Gastrocnemius medialis (tissue), 4 donors: ENCODE measurements around the gene ITPKC. TPM values are rescaled to one million over a fixed set of nuclear protein-coding genes. Genes with fewer than 3 reads are reported as not detected.
"Not testable (repeated sequence)": the region's sequence is repeated elsewhere in the genome, so short reads cannot be mapped to it uniquely, and the experiment has no call there.

ENCODE experiments used
- ATAC-seq, 2 donors: fragments of 150-250 bp; one replicate each; pipeline ENCODE4 v1.9.1; 2016
- DNase-seq, 2 donors: peaks; one replicate each; pipeline ENCODE4 v3.0.0-alpha.2; 2019
- H3K27ac ChIP-seq, 4 donors: fragments of 200-600 bp; sonication (generic); 1 replicate in 1 of 4; 2 replicates in 3 of 4; pipeline ENCODE4 v1.5.1; 2016 to 2018; ENCODE audit warnings: mild to moderate bottlenecking in 2 of 4, moderate library complexity in 1 of 4
- H3K27me3 ChIP-seq, 3 donors: fragments of 200-600 bp; sonication (generic) in 2 of 3; 1 replicate in 1 of 3; 2 replicates in 2 of 3; pipeline versions ENCODE4 v1.5.1 to v1.6.0; 2016 to 2019; ENCODE audit warnings: mild to moderate bottlenecking in 1 of 3, moderate library complexity in 1 of 3
- H3K36me3 ChIP-seq, 2 donors: fragments of 200-600 bp; sonication (generic) in 1 of 2; one replicate each; pipeline ENCODE4 v1.5.1; 2017 to 2018
- H3K4me1 ChIP-seq, 2 donors: fragments of 200-600 bp; sonication (generic) in 1 of 2; one replicate each; pipeline ENCODE4 v1.5.1; 2016 to 2017; ENCODE audit warnings: mild to moderate bottlenecking in 2 of 2
- H3K4me3 ChIP-seq, 4 donors: fragments of 200-600 bp; sonication (generic) in 3 of 4; 1 replicate in 1 of 4; 2 replicates in 3 of 4; pipeline ENCODE4 v1.5.1; 2016 to 2019; ENCODE audit warnings: mild to moderate bottlenecking in 2 of 4
- H3K9me3 ChIP-seq, 3 donors: fragments of 200-600 bp; sonication (generic) in 2 of 3; 1 replicate in 1 of 3; 2 replicates in 2 of 3; pipeline ENCODE4 v1.5.1; 2016 to 2019
- POLR2A ChIP-seq, 2 donors: fragments of 450-650 bp; IDR thresholded peaks; one replicate each; pipeline ENCODE4 v1.6.1; 2017; ENCODE audit warnings: antibody characterized with exemption in 2 of 2, mild to moderate bottlenecking in 2 of 2, moderate library complexity in 2 of 2
- in situ Hi-C, 4 donors: fragments of 200-750 bp; cut with MboI; loops; one replicate each; pipeline versions ENCODE4 v1.15.0 to v1.8.0; 2017; ENCODE audit warnings: low sequenced_read_pairs in 4 of 4
- intact Hi-C: fragments of 100-400 bp; cut with DNase I; formaldehyde crosslinking; loops from one replicate; pipeline ENCODE4 v1.15.1; 2023; ENCODE audit warnings: low total_unique reads
- total RNA-seq, 4 donors: library from RNA; depleted of rRNA; stranded (reverse); fragments of >200 nt; gene quantifications; one replicate each; pipeline versions ENCODE4 v1.1.0 to v1.2.3, GENCODE V29; 2016
- TF ChIP-seq, protein P1 (sequence below), 5 experiments: fragments of 450-650 bp in 3 of 5; fragments of 200-600 bp in 2 of 5; sonication (generic) in 2 of 5; IDR thresholded peaks in 4 of 5; conservative IDR thresholded peaks in 1 of 5; 1 replicate in 4 of 5; 2 replicates in 1 of 5; pipeline ENCODE4 v1.5.1; 2016 to 2019; ENCODE audit warnings: antibody characterized with exemption in 5 of 5, mild to moderate bottlenecking in 3 of 5, moderate library complexity in 3 of 5

The ITPKC gene
- total RNA-seq, 4 donors from 2014 or later = 14.9 to 34.5 (median 21.8) TPM

- TF ChIP-seq, protein P1, sequence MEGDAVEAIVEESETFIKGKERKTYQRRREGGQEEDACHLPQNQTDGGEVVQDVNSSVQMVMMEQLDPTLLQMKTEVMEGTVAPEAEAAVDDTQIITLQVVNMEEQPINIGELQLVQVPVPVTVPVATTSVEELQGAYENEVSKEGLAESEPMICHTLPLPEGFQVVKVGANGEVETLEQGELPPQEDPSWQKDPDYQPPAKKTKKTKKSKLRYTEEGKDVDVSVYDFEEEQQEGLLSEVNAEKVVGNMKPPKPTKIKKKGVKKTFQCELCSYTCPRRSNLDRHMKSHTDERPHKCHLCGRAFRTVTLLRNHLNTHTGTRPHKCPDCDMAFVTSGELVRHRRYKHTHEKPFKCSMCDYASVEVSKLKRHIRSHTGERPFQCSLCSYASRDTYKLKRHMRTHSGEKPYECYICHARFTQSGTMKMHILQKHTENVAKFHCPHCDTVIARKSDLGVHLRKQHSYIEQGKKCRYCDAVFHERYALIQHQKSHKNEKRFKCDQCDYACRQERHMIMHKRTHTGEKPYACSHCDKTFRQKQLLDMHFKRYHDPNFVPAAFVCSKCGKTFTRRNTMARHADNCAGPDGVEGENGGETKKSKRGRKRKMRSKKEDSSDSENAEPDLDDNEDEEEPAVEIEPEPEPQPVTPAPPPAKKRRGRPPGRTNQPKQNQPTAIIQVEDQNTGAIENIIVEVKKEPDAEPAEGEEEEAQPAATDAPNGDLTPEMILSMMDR (IDR thresholded peaks at IDR 0.05 in 4 of 5, conservative IDR thresholded peaks at IDR 0.05 in 1 of 5) = no peak
- TF ChIP-seq POLR2A (IDR thresholded peaks at IDR 0.05) = no peak
These were observed 64.2 kb downstream of the ITPKC start for GRCh38 chr19:40781140-40781539.

GRCh38 chr19:40783711-40784110 lies 66.8 kb downstream of the ITPKC start:
- ATAC-seq = no peak
- Histone ChIP-seq H3K4me3 (no peak overlapping the region), H3K9me3 (no peaks in the 10 kb centered on the region), H3K4me1 (peaks cover 4% of the 10 kb centered on the region in 2 donors), H3K27me3 (no peaks in the 10 kb centered on the region), H3K27ac (no peak overlapping the region), H3K36me3 (peaks cover 0 to 5% of the 10 kb centered on the region in 2 donors)
- in situ Hi-C loops (no loop called here), intact Hi-C loops (no loop called here)
- TF ChIP-seq POLR2A (IDR thresholded peaks at IDR 0.05) = no peak
- TF ChIP-seq, protein P1 (IDR thresholded peaks at IDR 0.05 in 4 of 5, conservative IDR thresholded peaks at IDR 0.05 in 1 of 5) = no peak
- no peak for DNase-seq

More at GRCh38 chr19:40781140-40781539, 64.2 kb downstream of the ITPKC start:
- Histone ChIP-seq H3K36me3 (no peaks in the 10 kb centered on the region), H3K4me1 (peaks cover 7 to 14% of the 10 kb centered on the region in 2 donors), H3K4me3 (no peak overlapping the region), H3K27ac (no peak overlapping the region), H3K27me3 (no peaks in the 10 kb centered on the region), H3K9me3 (no peaks in the 10 kb centered on the region)
- ATAC-seq (no peak), DNase-seq (no peak)
- intact Hi-C loops (no loop called here), in situ Hi-C loops (no loop called here)

DNA sequence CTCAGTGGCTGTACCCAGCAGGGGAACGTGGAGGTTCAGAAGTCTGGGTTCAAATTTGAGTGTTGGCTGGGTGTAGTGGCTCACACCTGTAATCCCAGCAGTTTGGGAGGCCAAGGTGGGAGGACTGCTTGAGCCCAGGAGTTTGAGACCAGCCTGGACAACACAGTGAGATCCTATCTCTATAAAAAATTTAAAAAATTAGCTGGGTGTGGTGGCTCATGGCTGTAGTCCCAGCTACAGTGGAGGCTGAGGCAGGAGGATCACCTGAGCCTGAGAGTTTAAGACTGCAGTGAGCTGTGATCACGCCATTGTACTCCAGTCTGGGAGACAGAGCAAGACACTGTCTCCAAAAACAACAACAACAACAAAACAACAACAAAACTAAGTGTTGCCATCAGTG lies 67.2 kb downstream of the ITPKC start:
- H3K27me3 ChIP-seq, intact Hi-C loops, H3K4me3 ChIP-seq, H3K9me3 ChIP-seq, H3K27ac ChIP-seq, in situ Hi-C loops, H3K4me1 ChIP-seq, H3K36me3 ChIP-seq, DNase-seq, ATAC-seq: not testable (repeated sequence)

- intact Hi-C loops (no loop called here), in situ Hi-C loops (no loop called here)
- Histone ChIP-seq H3K27me3 (no peaks in the 10 kb centered on the region), H3K36me3 (peaks cover 0 to 5% of the 10 kb centered on the region in 2 donors), H3K27ac (no peak overlapping the region), H3K4me3 (no peak overlapping the region), H3K9me3 (no peaks in the 10 kb centered on the region), H3K4me1 (no peaks in the 10 kb centered on the region)
- no peak for DNase-seq
- no peak for ATAC-seq
- TF ChIP-seq, protein P1 (IDR thresholded peaks at IDR 0.05 in 4 of 5, conservative IDR thresholded peaks at IDR 0.05 in 1 of 5) = no peak
- no peak for TF ChIP-seq POLR2A (IDR thresholded peaks at IDR 0.05)
These were observed 68.6 kb downstream of the ITPKC start for GRCh38 chr19:40785526-40785925.

DNA sequence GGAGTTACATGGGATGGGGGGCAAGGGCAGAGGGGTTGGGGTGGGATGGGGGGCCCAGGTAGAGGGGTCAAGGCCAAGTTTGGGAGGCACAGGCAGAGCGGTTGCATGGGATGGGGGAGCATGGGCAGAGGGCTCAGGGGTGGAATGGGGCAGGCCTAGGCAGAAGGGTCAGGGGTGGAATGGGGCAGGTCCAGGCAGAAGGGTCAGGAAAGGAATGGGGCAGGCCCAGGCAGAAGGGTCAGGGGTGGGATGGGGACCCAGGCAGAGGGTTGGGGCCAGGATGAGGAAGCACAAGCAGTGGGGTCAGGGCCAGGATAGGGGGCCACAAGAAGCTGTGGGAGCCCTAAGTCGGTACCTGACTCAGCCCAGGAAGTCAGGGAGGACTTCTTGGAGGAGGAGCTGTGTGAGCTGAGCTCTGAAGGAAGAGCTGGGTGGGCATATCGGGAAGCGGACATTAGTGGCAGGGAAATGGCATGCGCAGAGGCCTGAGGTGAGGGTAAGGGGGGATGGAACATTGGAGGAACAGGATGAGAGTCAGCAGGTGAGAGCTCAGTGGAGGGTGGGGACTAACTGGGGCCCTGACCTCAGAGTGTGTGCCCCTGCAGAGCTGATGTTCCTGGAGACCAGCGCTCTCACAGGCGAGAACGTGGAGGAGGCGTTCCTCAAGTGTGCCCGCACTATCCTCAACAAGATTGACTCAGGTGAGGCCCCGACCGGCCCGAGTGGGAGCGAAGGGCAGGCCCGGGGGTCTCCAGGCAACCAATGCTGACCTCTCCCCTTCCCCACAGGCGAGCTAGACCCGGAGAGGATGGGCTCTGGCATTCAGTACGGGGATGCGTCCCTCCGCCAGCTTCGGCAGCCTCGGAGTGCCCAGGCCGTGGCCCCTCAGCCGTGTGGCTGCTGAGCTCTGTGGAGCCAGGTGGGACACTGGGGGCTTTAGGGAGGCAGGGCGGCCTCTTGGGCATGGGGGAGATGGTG lies 69.4 kb downstream of the ITPKC start:
- in situ Hi-C loops (no loop called here), intact Hi-C loops (no loop called here)
- Histone ChIP-seq H3K4me1 (no peaks in the 10 kb centered on the region), H3K36me3 (peaks cover 0 to 5% of the 10 kb centered on the region in 2 donors), H3K4me3 (no peak overlapping the region), H3K27ac (no peak overlapping the region), H3K27me3 (no peaks in the 10 kb centered on the region), H3K9me3 (no peaks in the 10 kb centered on the region)
- TF ChIP-seq, protein P1 (IDR thresholded peaks at IDR 0.05 in 4 of 5, conservative IDR thresholded peaks at IDR 0.05 in 1 of 5) = no peak
- TF ChIP-seq POLR2A (IDR thresholded peaks at IDR 0.05) = no peak
- no peak for DNase-seq
- ATAC-seq = no peak
